Activated CD4-positive, alpha-beta T cell treated with anti-CD3 and anti-CD28 coated beads, Interleukin-2, amount 50 U/mL, for 48 hours (primary cell): Measurements from ENCODE around the gene MTPN.

ENCODE experiments used
- DNase-seq, 2 experiments: peaks; one replicate each; pipeline ENCODE4 v3.0.0-alpha.2; 2020

MTPN gene

DNA sequence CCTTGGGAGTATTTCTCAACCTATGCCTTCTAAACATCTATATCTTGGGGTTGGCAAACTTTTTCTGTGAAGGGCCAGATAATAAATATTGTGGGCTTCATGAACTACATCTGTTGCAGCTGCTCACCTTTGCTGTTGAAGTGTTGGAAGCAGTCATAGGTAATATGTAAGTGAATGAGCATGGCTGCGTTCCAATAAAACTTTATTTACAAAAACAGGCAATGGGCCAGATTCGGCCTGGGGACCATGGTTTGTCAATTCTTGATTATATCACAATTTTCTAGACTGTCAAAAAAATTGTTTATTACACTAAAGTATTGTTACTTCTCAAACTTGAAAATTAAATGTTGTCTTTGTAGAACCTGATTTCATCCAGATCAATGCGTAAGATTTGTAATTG, 54.9 kb downstream of the MTPN start:
- no peak for DNase-seq

DNA sequence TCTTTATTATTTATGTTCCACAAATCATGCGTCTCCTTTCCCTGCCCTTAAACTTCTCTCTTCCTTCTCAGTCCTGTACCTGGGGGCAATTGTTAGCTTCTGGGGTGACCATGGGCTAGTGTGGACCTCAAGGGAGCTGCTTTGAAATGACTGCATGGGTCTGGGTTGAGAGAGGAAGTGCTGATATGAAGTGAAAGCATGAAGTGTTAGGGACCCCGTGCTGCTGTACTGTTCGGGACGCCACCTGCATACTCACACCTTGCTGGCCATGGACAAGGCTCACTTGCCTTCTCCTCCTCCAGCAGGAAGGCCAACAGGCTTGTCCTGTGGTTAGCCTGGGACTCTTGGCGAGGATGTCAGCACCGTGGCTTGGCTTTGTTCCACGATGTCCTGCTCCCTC, 56.7 kb downstream of the MTPN start:
- DNase-seq = no peak

DNA sequence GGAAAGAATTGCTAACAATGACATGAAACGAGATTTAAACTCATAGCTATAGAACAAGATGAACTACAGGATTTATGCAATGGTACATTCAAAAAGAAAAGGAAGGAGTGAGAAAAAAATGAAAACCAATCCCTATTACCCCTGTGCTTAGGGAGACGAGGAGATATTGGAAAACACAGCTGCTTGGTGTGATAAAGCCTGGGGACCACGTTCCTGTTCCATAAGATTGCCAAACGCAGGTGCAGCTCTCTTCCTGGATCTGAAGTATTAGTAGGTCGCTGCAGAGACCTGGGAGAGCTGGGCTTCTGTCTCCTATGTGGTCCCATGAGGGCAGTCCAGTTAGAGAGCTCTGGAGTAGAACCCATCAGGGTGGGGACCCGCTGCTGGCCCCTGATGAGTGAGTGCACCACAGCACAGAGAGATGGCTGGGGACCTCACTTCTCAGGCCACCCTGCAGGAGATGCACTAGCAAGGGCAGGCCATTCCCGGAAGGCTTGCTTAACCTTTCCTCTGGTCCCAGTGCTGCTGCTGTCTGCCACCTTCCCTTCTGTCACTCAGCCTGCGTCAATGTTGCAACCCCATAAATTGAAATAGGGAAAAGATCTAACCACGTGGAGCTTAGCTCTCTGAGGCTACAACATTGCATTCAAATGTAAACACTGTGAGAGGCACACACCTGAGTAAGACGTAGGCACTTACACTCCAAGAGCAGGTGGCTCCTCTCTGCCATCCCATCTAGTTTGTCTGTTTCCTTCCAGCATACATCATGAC, 57.9 kb downstream of the MTPN start:
- DNase-seq = no peak

DNA sequence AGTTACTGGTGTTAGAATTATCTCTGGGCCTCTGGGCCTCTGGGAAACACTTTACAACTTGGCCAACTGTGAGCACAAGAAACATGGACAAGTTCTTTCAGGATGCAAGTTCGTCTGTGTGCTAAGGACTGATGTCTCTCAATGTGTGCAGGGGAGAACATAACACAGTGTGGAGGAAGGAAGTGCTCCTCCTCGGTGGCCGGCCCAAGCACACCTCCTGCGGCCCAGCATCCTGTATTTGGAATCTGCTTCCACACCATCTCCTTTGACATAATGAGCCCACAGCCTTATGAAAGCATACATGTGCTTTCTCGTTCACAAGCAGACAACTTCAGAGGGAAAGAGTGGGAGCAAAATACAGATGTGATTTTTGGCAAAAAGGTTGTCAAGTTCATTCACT, 59.0 kb downstream of the MTPN start:
- no peak for DNase-seq

DNA sequence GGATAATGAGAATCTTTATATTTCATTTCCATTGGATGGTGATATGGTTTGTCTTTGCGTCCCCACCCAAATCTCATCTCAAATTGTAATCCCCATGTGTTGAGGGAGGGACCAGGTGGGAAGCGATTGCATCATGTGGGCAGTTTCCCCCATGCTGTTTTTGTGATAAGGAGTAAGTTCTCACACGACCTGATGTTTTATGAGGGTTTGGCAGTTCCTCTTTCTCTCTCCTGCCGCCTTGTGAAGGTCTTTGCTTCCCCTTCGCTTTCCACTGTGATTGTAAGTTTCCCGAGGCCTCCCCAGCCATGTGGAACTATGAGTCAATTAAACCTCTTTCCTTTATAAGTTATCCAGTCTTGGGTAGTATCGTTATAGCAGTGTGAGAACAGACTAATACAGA, 59.4 kb downstream of the MTPN start:
- no peak for DNase-seq

DNA sequence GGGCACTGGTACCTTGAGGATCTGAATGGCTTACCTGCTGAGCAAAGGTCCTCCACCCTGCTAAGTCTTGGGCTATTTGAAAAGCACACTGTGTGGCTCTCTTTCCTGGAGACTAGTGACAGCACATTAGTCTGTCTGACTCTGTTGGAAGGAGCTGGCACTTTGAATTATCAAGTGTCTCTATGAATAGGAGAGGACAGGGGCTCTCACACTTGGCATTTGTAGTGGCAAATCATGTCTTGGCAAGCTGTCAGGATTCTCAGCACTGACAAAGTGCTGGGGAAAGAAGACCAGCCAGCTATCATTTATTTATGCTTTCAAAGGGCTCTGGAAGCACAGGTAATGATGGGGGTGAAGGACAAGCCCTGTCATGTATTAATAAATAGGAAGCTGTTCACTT, 62.8 kb downstream of the MTPN start:
- no peak for DNase-seq

DNA sequence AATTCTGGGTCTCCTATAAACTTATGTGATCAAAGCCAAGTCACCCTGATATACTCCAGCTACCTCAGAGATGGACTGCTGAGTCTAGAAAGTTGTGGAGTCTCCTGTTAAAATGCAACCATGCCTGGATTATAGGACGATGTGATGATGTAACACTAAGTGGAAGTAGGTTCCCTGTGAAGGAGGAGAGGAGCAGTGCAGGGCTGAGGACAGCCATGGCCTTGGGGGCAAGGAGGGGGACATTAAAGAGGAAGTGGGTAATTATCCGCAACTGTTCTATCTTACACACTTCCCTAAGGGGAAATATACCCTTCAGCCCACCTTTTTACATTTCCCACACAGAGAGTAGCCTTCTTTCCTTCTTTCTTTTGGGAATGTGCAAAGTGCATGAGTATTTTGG, 63.8 kb downstream of the MTPN start:
- DNase-seq = no peak

DNA sequence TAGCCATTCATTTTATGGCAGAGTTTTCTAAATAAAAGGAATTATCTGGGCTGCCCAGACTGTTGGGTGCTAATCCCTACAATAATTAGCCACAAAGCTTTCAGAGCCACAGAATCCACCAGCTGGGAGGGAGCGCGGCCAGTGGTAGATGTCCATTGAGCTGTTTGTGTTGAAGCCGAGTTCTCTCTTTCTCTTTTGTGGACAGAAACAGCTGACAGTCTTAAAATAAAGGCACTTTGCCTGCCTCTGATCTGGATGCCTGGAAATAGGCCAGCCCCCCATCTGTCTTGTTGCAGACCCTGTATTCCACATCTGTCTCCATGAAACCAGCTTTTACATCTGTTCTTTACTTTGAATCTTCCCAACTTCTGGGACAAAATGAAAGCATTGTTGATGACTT, 66.1 kb downstream of the MTPN start:
- DNase-seq = no peak

DNA sequence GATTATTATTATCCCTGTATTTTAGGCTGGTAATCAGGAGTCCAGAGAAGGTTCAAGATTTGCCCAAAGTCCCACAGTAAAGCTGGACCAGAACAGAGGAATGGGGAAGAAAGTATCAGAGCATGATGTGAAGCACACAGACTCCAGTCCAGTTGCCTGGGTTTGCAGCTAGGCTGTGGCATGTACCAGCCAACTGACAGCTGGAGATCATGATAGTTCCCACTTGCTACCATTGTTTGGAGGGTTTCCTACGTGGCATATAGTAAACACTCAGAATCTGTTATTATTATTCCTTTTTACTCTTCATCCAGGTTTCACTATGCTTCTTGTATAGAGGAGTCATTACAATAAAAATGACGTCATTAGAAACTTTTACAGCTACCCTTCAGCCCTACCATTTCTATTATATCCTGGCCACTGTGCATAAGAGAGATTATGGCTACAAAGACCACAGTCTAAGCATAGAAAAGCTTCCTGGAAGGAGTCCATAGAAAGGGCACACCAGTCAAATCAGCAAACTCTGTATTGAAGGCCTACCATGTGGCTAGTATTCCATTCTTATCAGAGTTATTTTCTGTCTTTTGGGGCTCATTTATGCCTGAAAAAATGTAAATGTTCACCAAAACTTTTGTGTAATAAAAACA, 66.6 kb downstream of the MTPN start:
- no peak for DNase-seq

DNA sequence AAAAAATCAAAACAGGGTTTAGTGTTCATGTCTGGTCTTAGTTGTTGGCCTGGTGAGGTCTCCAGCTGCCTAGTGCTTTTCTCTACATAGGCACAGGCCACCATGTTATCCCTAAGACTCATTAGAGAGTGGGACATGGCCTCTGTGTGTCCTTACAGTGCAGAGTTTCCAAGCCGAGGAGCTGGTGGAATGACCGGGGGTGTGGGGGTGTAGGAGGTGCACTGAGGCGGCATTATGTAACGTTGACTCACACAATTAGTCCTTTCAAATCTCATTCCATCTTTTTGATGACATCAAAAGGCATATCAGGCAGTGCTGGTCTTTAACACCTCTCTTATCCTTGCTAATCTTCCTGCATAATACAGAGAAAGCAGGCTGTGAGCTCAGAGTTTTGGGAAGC, 71.3 kb downstream of the MTPN start:
- DNase-seq = no peak

DNA sequence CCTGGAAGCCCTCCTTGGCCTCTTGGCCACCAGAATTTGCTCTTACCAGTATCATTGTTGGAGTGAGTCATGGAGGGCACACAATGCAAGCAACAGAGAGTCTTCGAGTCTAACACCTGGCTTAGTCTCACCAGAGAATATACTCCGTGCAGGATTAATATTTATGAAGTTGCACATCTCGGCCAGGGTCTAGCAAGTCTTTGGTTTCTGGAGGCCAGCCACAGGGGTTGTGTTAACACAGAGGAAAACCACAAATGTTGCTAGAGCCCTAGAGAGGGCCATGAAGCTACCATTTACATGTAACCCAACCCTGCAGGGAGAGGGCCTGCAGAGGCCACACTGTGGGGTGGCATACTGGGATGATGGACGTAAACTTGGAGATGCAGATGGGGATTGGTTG, 71.8 kb downstream of the MTPN start:
- no peak for DNase-seq

DNA sequence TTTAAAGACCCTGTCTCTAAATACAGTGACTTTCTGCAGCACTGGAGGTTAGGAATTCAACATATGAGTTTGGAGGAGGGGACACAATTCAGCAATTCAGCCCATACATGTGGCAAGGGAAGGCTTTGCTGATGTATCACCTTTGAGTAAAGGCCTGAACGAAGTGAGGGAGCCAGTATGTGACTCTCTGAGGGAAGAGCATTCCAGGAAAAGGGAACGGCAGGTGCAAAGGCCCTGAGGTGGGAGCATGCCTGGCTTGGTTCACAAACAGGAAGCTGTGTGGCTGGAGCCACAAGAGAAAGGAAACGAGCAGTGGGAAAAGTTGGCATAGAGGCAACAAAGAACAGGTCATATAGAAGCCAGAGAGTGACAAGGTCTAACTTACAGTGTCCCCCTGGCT, 72.9 kb downstream of the MTPN start:
- no peak for DNase-seq

DNA sequence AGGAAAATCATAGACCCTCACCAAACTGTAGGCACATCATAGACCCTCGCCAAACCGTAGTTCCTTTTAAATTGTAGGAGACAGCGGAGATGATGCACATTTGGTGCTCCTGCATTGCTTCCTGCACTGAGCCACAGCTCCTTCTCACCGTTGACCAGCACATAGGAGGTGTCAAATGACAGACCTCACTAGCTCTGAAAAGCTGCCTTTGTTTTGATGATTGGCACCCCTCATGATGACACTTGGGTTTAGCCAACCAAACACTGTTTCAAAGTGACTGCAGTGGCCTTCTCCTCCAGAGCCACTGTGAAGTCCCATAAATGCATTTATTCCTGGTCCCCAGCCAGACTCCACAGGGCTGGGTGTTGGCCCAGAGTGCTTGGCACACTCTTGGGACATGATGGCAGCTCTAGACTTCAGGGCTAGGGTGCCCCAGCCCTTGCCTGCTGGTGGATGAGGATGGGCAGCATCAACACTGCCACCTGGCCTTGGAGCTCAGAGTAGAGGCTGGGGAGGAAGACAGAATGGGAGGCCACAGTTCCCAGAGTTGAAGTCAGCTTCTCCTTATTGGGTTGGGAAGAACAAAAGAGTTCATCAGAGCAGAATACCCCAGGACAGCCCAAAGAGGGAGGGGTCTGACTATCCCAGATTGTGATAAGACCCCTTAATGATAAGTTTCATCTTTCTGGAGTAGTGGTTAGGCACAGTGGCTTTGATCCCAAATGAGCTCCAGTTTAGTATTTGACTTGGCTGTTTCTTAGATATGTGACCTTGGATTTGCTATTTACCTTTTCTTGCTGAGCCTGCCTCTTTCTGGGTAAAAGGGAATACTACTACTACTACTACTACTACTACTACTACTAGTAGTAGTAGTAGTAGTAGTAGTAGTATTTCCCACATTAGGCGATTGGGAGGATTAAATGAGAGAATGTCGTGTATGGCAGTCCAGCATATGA, 75.3 kb downstream of the MTPN start:
- DNase-seq = no peak

DNA sequence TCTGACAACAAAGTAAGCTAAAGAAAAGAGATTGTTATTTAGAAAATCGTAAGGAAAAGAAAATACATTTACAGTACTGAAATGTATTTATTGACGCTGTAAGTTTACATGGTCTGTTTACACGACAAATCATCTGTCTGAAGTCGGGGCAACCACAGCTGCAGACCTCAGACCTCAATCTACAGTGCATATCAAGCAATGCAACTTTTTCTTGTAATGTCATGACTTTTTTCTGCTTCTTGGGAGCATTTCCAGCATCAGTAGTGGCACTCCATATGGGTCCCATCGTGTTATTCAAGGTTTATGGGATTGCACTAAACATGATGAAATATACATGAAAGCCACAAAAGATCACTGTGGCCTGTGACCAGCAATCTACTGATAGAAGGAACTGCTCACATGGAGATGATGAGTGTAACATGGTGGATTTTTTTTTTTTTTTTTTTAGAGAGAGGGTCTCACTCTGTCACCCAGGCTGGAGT, 77.1 kb downstream of the MTPN start:
- no peak for DNase-seq

DNA sequence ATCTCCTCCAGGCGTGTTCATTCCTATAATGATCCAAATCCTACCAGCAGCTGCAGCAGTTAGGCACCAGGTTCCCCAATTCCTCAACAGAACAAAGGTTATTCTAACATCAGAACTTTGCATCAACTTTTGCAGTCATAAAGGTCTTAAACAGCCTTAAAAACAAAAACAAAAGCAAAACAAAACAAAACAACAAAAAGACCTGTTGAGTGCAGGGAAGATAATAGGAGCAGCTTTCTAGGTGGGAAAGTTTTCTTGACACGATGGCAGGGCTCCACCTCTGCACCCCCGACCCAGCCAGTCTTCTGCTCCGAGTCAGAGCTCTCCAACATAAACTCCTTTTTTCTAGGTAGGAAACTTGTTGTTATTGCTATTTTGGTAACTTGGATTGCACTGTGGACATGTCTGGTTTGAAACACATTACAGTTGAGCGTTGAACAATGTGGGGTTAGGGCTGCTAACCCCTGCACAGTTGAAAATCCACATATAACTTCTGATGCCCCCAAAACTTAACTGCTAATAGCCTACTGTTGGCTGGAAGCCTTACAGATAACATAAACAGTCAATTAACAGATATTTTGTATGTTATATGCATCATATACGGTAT, 77.6 kb downstream of the MTPN start:
- DNase-seq = no peak

DNA sequence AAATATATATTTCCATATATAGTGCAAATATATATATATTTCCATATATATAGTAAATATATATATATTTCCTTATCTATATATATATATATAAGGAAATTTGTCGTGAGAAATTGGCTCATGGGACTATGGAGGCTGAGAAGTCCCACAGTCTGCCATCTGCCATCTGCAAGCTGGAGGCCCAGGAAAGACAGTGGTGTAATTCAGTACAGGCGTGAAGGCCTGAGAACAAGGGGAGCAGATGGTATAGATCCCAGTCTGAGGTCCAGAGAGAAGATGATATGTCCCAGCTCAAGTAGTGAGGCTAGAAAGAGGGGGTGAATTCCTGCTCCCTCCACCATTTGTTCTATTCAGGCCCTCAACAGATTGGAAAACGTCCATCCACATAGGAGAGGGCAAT, 78.9 kb downstream of the MTPN start:
- no peak for DNase-seq

DNA sequence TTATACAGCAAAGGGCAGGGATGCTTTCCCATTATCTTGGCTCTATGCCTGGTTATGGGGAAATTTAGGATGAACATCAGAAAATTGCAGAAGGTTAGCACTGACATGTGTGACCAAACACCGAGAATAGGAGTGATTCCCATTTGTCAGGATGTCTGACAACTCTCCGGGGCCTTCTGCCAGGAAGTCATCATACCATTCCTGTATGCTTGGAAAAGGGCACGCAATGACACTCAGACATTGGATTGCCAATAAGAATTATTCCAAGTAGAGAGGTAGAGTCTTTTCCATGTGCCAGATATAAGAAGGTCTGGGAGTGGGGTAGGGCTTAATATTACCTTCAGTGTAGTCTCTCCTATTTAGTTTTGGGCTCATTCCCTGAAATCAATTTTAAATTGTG, 82.3 kb downstream of the MTPN start:
- DNase-seq = no peak

DNA sequence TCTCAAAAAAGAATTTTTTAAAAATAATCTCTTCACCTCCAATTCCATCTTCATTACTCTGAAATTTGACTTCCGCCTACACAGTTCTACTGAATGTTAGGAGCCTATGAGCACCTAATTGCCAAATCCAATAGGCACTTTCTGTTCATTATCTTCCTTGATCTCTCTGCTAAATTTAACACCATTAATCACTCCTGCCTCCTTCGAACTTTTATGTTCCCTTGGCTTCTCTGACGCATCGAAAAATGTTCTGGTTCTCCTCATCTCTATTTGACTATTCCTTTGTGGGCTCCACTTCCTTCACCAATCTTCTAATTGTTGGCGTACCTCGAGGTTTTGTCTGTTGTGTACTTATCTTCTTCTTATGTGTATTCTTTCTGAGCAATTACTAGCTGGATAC, 87.3 kb downstream of the MTPN start:
- DNase-seq = no peak

DNA sequence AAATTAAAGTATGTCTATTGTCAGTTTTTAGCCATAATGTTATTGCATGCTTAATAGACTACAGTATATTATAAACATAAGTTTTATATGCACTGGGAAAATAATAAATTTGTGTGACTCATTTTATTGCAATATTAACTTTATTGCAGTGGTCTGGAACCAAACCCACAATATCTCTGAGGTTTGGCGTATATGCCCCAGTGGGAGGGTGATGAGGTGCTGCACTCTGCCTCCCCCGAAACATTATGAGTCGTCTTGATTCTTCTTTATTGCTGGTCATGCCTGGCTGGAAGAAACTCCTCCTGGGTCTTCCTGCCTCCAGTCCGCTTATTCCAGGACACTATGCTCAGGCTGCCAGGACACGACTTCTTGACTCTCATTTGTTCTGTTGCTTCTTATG, 88.4 kb downstream of the MTPN start:
- no peak for DNase-seq

DNA sequence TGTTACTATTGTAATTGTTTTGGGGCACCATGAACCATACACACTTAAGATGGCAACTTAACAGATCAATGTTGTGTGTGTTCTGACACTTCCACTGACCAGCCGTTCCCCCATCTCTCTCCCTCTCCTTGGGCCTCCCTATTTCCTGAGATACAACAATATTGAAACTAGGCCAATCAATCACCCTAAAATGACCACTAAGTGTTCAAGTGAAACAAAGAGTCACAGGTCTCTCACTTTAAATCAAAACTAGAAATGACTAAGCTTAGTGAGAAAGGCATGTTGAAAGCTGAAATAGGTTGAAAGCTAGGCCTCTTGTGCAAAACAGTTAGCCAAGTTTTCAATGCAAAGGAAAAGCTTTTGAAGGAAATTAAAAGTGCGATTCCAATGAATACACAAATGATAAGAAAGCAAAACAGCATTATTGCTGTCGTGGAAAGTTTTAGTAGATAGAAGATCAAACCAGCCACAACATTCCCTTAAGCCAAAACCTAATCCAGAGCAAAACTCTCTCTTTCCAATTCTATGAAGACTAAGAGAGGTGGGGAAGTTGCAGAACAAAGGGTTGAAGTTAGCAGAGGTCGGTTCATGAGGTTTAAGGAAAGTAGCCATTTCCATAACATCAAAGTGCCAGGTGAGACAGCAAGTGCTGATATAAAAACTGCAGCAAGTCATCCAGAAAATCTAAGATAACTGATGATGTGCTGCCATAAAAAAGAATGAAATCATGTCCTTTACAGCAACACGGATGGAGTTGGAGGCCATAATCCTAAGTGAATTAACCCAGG, 90.6 kb downstream of the MTPN start:
- DNase-seq = no peak

DNA sequence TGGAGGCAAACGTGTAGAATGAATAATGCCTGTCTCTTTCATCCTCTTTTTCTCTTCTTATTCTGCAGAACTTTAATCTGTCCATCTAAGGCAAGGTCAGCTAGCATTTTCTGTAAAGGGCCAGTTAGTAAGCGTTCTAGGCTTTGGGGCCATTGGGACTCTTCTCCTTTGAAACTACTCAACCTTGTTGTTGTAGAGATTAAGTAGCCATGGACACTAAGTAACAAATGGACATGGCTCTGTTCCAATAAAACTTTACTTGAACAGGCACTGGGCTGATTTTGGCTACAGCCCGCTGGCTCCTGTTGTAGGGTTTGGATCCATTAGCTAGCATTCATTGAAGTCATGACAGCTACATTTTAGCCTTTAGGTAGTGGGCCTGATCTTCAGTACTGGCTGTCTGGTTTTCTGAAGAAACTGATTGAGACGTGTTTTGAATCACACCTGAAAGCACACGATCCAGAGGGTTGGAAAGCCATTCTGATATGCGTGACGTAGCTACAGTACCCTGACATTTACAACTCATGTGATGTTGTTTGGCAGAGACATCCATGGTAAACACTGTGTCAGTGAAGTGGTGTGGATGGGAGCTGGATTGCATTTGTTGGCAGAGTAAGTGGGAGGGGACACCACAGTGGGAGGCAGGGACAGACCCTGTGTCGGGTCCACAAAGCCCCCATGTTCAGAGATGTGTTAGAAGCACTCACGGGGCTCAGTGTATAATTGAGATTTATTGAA, 92.5 kb downstream of the MTPN start:
- DNase-seq = no peak

DNA sequence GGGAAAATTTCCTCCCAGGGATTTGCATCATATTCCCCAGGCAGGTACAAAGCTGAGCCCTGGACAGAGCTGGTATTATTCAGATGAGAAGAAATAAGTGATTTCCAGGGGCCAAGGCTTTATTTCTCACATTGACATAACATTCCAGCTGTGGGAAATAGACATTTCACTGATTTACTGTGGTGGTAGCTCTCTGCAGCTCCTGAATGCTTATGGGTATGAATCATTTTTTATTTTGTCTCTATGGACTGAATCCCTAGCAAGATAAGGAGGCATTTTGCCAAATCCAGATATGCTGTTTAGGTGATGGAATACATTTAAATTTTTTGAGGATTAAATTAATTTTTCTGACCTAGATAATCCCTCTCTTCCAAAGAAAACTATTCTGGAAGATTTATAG, 97.9 kb downstream of the MTPN start:
- DNase-seq = no peak
